22Rv1 (cell line): ENCODE results near the gene SETD2.
"Not testable (repeated sequence)": the region's sequence is repeated elsewhere in the genome, so short reads cannot be mapped to it uniquely, and the experiment has no call there.

Experiments
- ZFX ChIP-seq: fragments of 450-650 bp; IDR thresholded peaks from 2 replicates; pipeline ENCODE4 v1.6.1; 2017; ENCODE audit warnings: antibody characterized with exemption, borderline replicate concordance
- TF ChIP-seq, protein P1 (sequence below): fragments of 450-650 bp; IDR thresholded peaks from 2 replicates; pipeline ENCODE4 v1.5.1; 2017; ENCODE audit warnings: mild to moderate bottlenecking

DNA sequence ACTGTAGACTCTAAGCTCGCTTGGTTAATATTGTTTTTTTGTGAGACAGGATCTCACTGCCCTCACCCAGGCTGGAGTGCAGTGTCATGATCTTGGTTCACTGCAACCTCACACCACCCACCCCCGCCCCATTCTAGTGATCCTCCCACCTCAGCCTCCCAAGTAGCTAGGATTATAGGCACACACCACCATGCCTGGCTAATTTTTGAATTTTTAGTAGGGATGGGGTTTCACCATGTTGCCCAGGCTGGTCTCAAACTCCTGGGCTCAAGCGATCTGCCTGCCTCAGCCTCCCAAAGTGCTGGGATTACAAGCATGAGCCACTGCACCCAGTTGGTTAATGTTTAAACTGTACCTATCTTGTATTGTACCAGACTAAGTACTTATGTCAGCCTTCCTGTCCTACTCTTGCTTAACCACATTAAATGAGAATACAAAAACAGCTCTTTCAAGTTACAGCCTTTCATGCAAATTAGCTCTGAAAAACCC, 22.9 kb downstream of the SETD2 start:
- TF ChIP-seq, protein P1, sequence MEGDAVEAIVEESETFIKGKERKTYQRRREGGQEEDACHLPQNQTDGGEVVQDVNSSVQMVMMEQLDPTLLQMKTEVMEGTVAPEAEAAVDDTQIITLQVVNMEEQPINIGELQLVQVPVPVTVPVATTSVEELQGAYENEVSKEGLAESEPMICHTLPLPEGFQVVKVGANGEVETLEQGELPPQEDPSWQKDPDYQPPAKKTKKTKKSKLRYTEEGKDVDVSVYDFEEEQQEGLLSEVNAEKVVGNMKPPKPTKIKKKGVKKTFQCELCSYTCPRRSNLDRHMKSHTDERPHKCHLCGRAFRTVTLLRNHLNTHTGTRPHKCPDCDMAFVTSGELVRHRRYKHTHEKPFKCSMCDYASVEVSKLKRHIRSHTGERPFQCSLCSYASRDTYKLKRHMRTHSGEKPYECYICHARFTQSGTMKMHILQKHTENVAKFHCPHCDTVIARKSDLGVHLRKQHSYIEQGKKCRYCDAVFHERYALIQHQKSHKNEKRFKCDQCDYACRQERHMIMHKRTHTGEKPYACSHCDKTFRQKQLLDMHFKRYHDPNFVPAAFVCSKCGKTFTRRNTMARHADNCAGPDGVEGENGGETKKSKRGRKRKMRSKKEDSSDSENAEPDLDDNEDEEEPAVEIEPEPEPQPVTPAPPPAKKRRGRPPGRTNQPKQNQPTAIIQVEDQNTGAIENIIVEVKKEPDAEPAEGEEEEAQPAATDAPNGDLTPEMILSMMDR = not testable (repeated sequence)
- not testable (repeated sequence) for TF ChIP-seq ZFX
